DMS153 treated with DMSO at 0.1 percent for 48 hours (cell line): ENCODE measurements around the gene RAB7A.
"Not testable (repeated sequence)": the region's sequence is repeated elsewhere in the genome, so short reads cannot be mapped to it uniquely, and the experiment has no call there.

ENCODE experiments used
- DNase-seq: peaks from one replicate; lab custom pipeline; 2025; ENCODE audit not compliant: unreplicated experiment; lab: John Stamatoyannopoulos, UW

The RAB7A gene

GRCh38 chr3:128710816-128711433, 15.1 kb upstream of the RAB7A start:
- no peak for DNase-seq

GRCh38 chr3:128712848-128713247, 13.1 kb upstream of the RAB7A start:
- no peak for DNase-seq

DNA sequence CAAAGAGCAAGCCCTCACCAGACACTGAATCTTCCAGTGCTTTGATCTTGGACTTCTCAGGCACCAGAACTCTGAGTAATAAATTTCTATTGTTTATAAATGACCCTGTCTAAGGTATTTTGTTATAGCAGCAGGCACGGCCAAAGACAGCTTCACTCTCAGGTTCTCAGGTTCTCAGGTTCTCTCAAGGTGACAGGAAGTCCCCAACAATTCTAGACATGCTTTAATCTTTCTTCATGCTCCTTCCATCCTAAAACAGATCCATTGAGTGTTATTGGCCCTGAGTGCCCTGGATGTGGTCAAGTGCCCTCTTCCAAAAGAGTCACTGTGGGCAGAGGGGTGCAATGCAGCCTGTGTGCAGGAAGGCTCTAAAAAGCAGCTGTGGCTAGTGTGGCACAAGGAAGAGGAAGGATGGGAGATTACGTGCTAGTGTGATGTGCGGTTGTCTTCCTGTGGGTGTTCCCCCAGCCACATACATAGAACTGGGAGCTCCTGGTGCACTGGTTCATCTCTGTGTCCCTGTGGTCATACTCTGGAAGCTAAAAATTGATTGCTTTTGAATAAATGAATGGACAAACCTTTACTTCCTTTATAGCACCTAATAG, 11.0 kb upstream of the RAB7A start:
- DNase-seq = no peak

GRCh38 chr3:128718892-128719291, 7.1 kb upstream of the RAB7A start:
- DNase-seq = not testable (repeated sequence)

- no peak for DNase-seq
Observed at GRCh38 chr3:128720891-128721290, 5.1 kb upstream of the RAB7A start.

DNA sequence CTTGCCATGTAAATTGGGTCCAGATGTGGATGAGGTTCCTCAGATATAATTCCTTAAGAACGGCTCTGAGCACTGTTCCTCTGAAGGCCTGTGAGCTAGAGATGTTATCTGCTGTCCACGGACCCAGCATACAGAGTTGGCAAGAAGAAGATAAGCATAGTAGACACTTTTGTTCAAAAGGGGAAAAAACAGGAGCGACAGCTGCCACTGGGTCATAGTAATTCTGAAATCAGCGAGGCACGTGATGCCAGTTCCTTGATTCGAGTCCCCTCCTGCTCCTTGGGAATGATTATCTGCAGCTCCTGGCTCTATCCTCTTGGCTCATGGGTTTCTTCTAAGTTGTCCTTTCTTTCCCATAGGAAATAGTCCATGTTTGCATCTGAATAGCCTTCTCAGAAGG, 2.5 kb upstream of the RAB7A start:
- no peak for DNase-seq

- no peak for DNase-seq
Observed at GRCh38 chr3:128725547-128726022, 398 bp upstream of the RAB7A start.

GRCh38 chr3:128727059-128727458, 1.1 kb downstream of the RAB7A start:
- no peak for DNase-seq

DNA sequence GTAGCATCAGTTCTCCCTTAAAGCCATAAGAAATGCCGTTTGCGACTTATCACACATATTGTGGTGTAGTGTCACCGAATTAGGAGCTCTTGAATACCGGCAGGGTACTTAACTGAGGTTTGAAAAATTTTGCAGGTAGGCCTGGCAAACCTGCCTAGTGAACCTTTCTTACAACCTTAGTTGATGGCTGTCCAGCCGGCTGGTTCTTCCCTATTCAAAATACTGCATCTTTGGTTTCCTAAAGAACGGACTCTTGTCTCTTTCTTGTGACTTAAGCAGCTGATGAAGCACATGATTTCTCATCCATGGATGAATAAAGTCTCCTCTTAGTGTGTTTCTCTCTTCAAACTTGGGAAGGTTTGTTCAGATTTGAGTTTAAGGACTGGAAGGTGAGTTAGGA, 1.5 kb downstream of the RAB7A start:
- DNase-seq = no peak

GRCh38 chr3:128727996-128728395, 2.0 kb downstream of the RAB7A start:
- DNase-seq = no peak

- DNase-seq = not testable (repeated sequence)
Observed at GRCh38 chr3:128728521-128728920, 2.5 kb downstream of the RAB7A start.

DNA sequence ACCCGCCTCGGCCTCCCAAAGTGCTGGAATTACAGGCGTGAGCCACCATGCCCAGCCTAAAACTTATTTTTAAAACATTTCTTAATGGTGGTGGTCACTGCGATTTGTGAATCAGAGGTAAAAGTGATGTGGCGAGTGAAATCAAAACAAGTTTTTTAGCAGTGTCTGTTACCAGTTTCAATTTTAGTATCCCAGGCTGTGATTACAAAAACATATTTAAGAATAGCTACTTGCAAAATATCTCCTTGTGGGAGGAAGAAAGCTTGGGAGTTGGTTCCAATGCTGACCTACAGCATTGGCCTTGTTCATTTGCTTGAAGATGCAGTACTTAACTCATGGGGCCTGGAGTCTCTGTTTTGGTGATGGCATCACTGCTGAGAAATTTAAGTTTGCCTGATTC, 4.5 kb downstream of the RAB7A start:
- no peak for DNase-seq

DNA sequence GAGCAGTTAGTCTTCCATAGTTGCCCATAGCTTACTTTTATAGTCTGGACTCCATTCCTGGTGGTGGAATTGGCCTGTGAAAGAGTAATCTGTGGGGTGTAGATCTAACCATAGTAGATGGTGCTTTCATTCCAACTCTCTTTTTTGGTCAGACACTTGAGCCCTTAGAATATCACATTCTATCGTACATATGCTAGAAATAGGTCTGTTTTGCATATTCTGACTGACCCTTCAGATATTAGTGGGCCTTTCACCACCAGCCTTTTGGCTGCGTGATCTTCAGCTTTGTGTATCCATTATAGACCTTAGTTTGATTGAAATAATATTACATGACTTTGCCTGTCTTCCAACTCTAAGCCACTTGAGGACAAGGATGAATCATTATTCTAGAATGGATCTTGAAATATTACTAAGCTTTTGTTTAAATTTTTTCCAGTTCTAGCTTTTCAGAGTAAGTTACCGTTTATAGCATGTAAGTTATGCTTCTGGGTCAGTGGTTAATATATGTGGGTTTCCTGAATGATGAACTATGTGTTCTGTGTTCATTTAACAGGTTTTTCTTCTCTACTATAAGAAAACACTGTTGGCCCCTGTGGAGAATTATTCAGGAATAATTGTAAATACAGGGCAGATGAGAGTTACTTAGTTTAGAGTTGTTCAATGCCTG, 8.7 kb downstream of the RAB7A start:
- no peak for DNase-seq

- no peak for DNase-seq
Observed at GRCh38 chr3:128735287-128735686, 9.3 kb downstream of the RAB7A start.

DNA sequence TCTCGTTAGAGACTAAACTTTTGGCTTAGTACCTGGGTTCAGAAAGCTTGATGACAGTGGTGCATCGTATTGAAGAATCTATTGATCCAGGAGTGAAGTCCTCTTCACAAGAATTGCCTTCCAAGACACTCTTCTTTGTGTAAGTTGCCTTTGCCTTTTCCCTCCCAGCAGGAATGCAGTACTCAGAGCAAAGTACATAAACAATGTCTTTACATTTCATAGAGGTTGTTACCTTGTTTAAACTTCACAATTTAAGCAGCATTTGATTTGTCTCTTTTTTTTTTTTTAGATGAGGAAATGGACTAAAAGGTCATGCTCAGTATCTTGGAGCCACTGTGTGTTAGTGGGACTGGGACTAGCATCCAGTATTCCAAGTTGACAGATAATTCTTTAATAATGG, 9.9 kb downstream of the RAB7A start:
- no peak for DNase-seq

- no peak for DNase-seq
Observed at GRCh38 chr3:128736601-128737000, 10.6 kb downstream of the RAB7A start.

DNA sequence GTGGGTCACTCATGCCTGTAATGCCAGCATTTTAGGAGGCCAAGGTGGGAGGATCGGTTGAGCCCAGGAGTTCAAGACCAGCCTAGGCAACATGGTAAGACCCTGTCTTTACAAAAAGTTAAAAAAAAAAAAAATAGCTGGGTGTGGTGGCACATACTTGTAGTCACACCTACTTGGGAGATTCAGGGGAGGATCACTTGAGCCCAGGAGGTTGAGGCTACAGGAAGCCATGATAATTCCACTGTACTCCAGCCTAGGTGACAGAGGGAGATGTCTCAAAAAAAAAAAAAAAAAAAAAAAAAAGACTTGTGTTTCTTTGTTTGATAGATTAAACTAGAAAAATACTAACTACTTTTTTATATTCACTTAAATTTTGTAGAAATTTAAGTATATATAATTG, 14.6 kb downstream of the RAB7A start:
- DNase-seq = no peak

GRCh38 chr3:128742821-128743594, 17.0 kb downstream of the RAB7A start:
- no peak for DNase-seq

DNA sequence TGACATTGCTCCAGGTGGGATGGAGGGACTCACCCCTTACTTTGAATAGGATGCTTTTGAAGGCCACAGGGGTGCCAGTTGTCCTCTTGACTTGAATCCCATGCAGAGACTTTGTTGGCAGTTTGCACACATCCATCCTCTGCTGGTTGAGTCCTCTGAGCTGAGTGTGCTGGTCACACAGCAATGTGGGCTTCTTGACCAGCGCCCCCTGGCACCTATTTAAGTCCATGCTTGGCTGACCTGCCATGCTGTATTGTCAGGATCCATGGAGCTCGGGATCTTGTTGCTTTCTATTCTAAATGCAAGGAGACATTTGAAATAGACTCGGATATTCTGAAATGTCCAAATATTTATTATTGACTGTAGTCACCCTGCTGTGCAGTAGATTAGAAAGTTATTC, 19.8 kb downstream of the RAB7A start:
- no peak for DNase-seq

- no peak for DNase-seq
Observed at GRCh38 chr3:128746881-128747280, 20.9 kb downstream of the RAB7A start.

DNA sequence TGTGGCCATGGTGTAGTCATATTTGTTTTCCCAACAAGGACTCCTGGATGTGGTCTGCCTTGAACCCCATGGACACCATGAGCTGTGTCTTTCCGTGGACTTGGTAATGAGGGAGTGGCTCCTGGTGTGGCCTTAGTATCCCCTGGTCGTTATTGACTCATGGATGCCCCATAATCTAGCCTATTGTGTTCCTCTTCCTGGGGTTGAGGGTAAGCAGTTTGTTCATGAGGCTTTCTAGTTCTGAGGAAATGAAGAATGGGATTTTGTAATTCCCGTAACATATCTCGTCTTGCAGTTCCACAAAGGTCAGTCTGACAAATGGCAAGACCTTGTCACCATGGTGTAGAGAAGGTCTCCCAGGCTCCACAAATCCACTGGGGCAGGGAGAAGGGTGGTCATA, 22.6 kb downstream of the RAB7A start:
- DNase-seq = no peak

DNA sequence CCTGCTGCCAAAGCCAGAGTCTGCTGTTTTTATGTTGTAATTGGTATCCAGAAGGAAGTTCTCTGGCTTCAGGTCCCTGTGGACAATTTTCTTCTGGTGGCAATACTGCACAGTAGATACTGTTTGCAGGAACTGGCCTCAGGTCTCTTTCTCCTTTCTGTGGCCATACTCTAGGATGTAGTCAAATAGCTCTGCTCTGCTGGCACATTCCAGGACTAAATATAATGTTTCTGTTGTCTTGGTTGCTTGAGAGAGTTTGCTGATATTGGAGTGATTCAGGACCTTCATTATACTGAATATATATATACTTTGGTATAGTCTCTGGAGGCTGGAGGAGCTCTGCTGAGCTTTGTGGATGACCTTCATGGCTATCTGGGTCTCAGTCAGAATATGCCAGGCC, 23.1 kb downstream of the RAB7A start:
- no peak for DNase-seq
